Large intestine (tissue), 3 donors: Measurements from ENCODE around the gene FOXP1. TPM values are rescaled to one million over a fixed set of nuclear protein-coding genes. Genes with fewer than 3 reads are reported as not detected.

Experiments used
- DNase-seq, 2 donors: peaks; one replicate each; pipeline versions ENCODE4 v3.0.0 to v3.0.0-alpha.2; 2013
- H3K27ac ChIP-seq: one replicate; pipeline ENCODE4 v1.5.1; 2013; ENCODE audit warnings: low read length
- H3K27me3 ChIP-seq: 2 replicates; pipeline ENCODE4 v1.6.1; 2013; ENCODE audit warnings: low read length; ENCODE audit not compliant: control insufficient read depth, insufficient read depth
- H3K36me3 ChIP-seq: 2 replicates; pipeline ENCODE4 v1.6.1; 2013; ENCODE audit warnings: low read length; ENCODE audit not compliant: control insufficient read depth, insufficient read depth
- H3K4me1 ChIP-seq: one replicate; pipeline ENCODE4 v1.6.1; 2013; ENCODE audit warnings: low read length; ENCODE audit not compliant: control insufficient read depth, insufficient read depth
- H3K4me3 ChIP-seq: one replicate; pipeline ENCODE4 v1.5.1; 2013; ENCODE audit warnings: low read length
- H3K9me3 ChIP-seq: one replicate; pipeline ENCODE4 v1.6.1; 2013; ENCODE audit warnings: mild to moderate bottlenecking, low read depth, low read length, moderate library complexity; ENCODE audit not compliant: control insufficient read depth
- WGBS: methylation state at CpG from one replicate; pipeline ENCODE4 v1.1.5; 2013; ENCODE audit warnings: low lambda C conversion rate; ENCODE audit not compliant: insufficient coverage; 5-methylcytosine and 5-hydroxymethylcytosine counted together
- polyA plus RNA-seq: library from polyadenylated mRNA; unstranded; fragments of 120-200 nt; gene quantifications from one replicate; pipeline ENCODE4 v1.2.1, GENCODE V29; 2013

The FOXP1 gene
- polyA plus RNA-seq, 1 donor, result 64.1 TPM

DNA sequence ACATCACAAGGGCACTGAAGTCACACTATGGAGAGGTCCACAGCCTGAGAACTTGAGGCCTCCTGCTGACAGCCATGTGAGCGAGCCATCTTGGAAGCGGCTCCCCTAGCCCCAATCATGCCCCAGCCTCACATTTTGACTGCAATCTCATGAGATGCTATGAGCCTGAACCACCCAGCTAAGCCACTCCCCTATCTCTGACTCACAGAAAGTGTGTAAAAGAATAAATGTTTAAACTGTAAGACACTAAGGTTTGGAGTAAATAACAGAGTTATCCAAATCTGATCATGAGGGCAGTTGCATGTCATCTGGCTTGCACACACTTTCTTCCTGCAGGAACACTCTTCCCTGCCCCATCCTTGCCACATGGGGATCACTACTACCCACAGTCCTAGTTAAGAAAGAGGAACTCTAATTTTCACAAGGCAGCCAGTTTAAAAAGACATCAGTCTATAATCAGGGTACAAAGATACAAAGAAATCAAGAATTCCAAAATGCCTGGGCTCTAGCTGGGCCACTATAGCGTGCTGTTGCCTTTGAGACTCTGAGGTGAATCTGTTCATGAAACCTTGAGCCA lies 494.2 kb downstream of the FOXP1 start:
- no peak for DNase-seq

GRCh38 chr3:71088742-71089141 lies 494.8 kb downstream of the FOXP1 start:
- Histone ChIP-seq H3K36me3 (peaks cover 4% of the 10 kb centered on the region), H3K4me1 (no peaks in the 10 kb centered on the region), H3K4me3 (no peak overlapping the region), H3K9me3 (no peaks in the 10 kb centered on the region), H3K27me3 (no peaks in the 10 kb centered on the region), H3K27ac (no peak overlapping the region)
- 93% methylated on average over 2 of the region's 4 CpGs for WGBS
- DNase-seq, result no peak

More for the DNA sequence above, 494.2 kb downstream of the FOXP1 start:
- H3K4me3 ChIP-seq, result no peak overlapping the region
- WGBS, result no CpG with 5 or more reads among the region's 3 CpGs
- no peaks in the 10 kb centered on the region for H3K9me3 ChIP-seq
- H3K36me3 ChIP-seq, result peaks cover 4% of the 10 kb centered on the region
- no peaks in the 10 kb centered on the region for H3K27me3 ChIP-seq
- no peaks in the 10 kb centered on the region for H3K4me1 ChIP-seq
- no peak overlapping the region for H3K27ac ChIP-seq

DNA sequence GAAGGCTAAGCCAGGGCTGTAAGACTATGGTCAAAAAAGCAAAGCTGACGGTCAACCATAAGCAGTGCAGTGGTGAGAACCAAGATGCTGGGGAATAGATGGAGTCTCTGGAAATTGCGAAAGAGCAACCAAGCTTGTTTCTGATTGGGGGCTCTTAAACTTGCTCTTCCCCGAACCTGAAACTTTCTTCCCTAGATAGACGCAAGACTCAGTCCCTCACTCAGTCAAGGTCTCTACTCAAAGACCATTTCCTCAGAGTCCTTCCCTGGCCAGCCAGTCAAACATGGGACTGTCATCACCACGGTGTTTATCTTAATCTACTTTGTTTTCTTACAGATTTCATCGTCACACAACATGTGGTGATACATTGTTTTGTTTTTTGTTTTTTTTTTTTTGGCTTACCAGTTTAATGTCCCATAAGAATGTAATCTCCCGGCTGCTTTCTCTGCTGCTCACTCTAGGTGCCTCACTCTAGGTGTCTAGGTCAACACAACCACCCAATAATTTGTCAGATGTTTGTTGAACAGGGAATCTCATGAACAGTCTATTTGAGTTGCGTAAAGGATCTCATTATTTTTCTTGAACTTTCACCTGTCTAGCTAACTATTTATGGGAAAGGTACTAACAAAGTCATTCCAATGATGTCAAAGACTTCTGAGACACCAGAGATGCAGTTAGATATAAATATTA lies 495.4 kb downstream of the FOXP1 start:
- DNase-seq, result no peak
- Histone ChIP-seq H3K4me3 (no peak overlapping the region), H3K36me3 (peaks cover 4% of the 10 kb centered on the region), H3K27me3 (no peaks in the 10 kb centered on the region), H3K27ac (no peak overlapping the region), H3K9me3 (no peaks in the 10 kb centered on the region), H3K4me1 (no peaks in the 10 kb centered on the region)
- WGBS, result 100% methylated on average over 1 of the region's 8 CpGs

- Histone ChIP-seq H3K27me3 (no peaks in the 10 kb centered on the region), H3K4me1 (no peaks in the 10 kb centered on the region), H3K4me3 (no peak overlapping the region), H3K36me3 (peaks cover 4% of the 10 kb centered on the region), H3K9me3 (no peaks in the 10 kb centered on the region), H3K27ac (no peak overlapping the region)
- no peak for DNase-seq
- WGBS, result 100% methylated on average over 1 of the region's 9 CpGs
These were observed 496.1 kb downstream of the FOXP1 start for GRCh38 chr3:71087143-71088018.

DNA sequence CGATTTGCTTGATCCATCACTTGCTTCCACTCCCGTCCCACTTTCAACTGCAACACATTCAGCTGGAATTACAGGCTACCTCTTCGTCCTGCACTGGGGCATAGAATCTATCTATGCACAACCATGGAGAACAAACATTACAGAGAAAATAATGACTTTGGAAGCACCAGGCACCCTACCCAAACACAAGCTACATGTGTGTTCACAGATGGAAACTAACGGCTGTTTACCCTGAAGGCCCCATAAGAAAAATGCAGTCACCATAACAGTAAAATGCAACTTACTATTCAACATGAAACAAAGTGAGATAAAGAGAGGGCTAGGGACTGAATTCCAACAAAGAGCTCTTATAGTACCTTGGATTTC lies 496.8 kb downstream of the FOXP1 start:
- no peak overlapping the region for H3K4me3 ChIP-seq
- H3K9me3 ChIP-seq, result no peaks in the 10 kb centered on the region
- no peak for DNase-seq
- WGBS, result 100% methylated on average over 3 of the region's 4 CpGs
- no peaks in the 10 kb centered on the region for H3K27me3 ChIP-seq
- H3K36me3 ChIP-seq, result peaks cover 4% of the 10 kb centered on the region
- no peaks in the 10 kb centered on the region for H3K4me1 ChIP-seq
- H3K27ac ChIP-seq, result no peak overlapping the region

- H3K4me3 ChIP-seq, result no peak overlapping the region
- H3K27me3 ChIP-seq, result no peaks in the 10 kb centered on the region
- H3K4me1 ChIP-seq, result peaks cover 3% of the 10 kb centered on the region
- DNase-seq, result no peak
- peaks cover 4% of the 10 kb centered on the region for H3K36me3 ChIP-seq
- H3K9me3 ChIP-seq, result no peaks in the 10 kb centered on the region
- WGBS, result 100% methylated on average over 1 of the region's 3 CpGs
- no peak overlapping the region for H3K27ac ChIP-seq
These were observed 499.8 kb downstream of the FOXP1 start for GRCh38 chr3:71083726-71084131.

DNA sequence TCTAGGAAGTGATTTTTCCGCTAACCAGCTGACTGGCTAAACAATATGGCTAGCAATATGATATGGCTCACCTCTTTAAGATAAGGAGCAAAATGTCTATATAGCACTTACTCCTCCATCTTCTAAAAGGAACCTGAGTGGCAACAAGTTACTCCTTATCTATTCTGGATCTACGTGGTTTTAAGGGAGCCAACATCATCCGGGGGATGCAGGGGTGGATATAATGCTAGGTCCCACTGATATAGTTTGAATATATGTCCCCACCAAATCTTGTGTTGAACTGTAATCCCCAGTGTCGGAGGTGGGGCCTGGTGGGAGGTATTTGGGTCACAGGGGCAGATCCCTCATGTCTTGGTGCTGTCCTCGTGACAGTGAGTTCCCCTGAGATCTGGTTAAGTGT lies 500.7 kb downstream of the FOXP1 start:
- no peak for DNase-seq
- Histone ChIP-seq H3K4me1 (peaks cover 6% of the 10 kb centered on the region), H3K27me3 (no peaks in the 10 kb centered on the region), H3K27ac (no peak overlapping the region), H3K9me3 (no peaks in the 10 kb centered on the region), H3K4me3 (no peak overlapping the region), H3K36me3 (peaks cover 4% of the 10 kb centered on the region)
- no CpG with 5 or more reads among the region's 5 CpGs for WGBS

- Histone ChIP-seq H3K36me3 (no peaks in the 10 kb centered on the region), H3K27ac (no peak overlapping the region), H3K4me1 (peaks cover 10% of the 10 kb centered on the region), H3K27me3 (no peaks in the 10 kb centered on the region), H3K9me3 (no peaks in the 10 kb centered on the region), H3K4me3 (no peak overlapping the region)
- DNase-seq, result no peak
- no CpG with 5 or more reads among the region's 4 CpGs for WGBS
These were observed 502.9 kb downstream of the FOXP1 start for GRCh38 chr3:71080517-71081083.

GRCh38 chr3:71078723-71079525 lies 504.6 kb downstream of the FOXP1 start:
- Histone ChIP-seq H3K27me3 (no peaks in the 10 kb centered on the region), H3K36me3 (peaks cover 1% of the 10 kb centered on the region), H3K4me1 (peaks cover 10% of the 10 kb centered on the region), H3K9me3 (no peaks in the 10 kb centered on the region), H3K4me3 (no peak overlapping the region), H3K27ac (no peak overlapping the region)
- WGBS, result 41% methylated on average over 3 of the region's 8 CpGs
- DNase-seq, result peak; percentile 42 to 63

GRCh38 chr3:71078199-71078598 lies 505.3 kb downstream of the FOXP1 start:
- no peak for DNase-seq
- Histone ChIP-seq H3K9me3 (no peaks in the 10 kb centered on the region), H3K27me3 (no peaks in the 10 kb centered on the region), H3K4me3 (no peak overlapping the region), H3K27ac (no peak overlapping the region), H3K36me3 (peaks cover 4% of the 10 kb centered on the region), H3K4me1 (peaks cover 12% of the 10 kb centered on the region)
- no CpG with 5 or more reads among the region's 3 CpGs for WGBS
